ENCODE data around the gene CFAP92. TPM values are rescaled to one million over a fixed set of nuclear protein-coding genes. Genes with fewer than 3 reads are reported as not detected.
A peak's percentile ranks its signal among the peaks of the same experiment; 100 is the strongest.

The CFAP92 gene
- total RNA-seq, 1 experiment from 2014 or later = 0.34 TPM

DNA sequence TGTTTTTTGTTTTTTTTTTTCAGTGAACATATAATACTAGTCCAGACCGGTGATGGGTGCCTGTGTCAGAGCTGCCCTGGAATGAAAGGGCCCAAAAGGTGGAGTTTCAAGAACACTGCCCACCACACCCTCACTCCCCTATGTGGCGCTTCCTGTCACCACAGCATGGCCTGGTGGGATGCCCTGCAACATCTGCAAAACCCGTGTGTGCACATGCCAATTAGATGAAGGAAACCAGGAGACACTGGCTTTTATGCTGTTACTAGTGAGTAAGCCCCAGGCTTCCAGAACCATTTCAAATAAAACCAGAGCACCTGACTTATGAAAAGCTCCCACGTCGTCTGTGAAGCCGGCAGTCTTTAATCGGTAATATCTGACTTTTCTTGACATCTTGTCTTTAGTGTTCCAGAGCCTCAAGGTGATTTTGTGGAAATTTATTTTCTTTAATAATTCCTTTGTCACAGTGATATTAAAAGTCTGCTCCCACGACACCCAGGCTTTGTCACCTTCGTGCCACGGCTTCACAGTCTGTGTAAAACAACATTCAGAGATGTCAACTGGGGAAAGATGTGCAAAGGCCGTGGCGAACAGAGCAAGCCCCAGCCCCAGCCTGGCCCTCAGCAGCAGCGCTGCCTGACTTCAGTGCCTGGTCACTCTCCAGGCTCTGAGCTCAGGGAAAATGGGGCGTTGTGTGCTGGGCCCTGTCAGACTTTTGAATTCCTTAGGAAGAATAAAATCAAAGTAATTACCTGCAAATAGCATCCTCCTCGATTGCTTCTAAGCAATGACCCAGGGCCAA is 6.4 kb downstream of the CFAP92 start:
- no peak for DNase-seq (ENCODE audit: low spot score)

DNA sequence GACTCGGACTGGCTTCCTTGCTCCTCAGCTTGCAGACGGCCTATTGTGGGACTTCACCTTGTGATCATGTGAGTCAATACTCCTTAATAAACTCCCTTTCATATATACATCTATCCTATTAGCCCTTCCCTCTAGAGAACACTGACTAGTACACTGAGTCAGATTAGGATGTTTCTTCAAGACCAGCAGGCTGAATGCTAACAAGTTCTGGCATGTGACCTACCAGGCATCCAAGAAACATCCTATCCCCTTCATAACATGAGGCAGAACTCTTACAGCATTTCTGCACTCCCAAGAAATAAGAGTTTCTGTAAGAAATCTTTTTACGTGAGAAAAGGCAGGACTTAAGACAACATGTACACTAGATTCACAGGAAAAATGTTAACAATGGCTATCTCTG is 9.3 kb downstream of the CFAP92 start:
- DNase-seq (ENCODE audit: low spot score) = no peak

DNA sequence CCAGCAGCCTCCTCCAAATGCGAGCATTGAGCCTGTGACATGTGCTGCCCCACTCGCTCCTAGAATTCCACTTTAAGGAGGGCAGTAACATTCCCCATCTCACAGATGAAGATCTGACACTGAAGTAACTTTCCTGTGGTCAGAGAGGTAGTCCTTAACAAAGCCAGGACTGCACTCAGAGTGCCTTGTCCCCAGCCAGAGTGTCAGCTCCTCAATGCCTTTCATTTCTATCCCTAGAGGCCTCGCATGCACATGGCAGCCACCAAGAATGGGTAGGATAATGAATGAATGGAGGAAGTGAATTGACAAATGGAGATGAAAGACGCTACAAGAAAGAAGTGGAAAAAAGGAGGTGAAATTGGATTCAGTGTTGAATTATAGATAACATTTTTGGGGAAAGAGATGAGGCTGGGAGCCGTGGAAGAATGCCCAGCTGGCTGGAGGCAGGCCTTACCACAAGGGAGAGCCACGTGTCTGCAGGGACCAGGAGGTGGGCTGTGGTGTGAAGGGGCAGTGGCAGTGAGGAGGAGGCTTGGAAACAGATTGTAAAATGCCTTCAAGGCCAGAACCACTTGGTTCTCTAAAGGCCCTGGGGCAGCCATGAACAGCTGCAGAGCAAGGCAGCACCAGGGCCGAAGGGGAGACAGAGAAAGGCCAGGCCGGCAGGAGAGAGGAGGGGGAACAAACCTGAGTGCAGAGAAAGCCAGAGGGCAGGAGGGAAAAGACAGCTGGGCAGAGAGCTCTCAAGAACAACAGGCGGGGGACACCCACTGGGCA is 10.4 kb downstream of the CFAP92 start:
- no peak for DNase-seq (ENCODE audit: low spot score)

DNA sequence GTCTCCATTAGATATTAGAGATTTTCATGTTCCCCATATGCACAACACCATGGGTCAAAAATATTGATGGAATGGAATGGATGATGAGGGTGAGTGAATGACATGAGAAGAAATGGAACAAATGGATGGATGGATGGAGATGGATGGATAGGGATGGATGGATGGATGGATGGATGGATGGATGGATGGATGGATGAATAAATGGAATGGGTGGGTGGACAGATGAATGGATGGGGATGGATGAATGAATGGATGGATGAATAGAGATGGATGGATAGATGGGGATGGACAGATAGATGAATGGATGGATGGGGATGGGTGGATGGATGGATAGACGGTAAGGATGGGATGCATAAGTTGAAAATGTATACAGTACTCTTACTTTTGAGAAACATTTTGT is 18.6 kb downstream of the CFAP92 start:
- DNase-seq (ENCODE audit: low spot score) = no peak

DNA sequence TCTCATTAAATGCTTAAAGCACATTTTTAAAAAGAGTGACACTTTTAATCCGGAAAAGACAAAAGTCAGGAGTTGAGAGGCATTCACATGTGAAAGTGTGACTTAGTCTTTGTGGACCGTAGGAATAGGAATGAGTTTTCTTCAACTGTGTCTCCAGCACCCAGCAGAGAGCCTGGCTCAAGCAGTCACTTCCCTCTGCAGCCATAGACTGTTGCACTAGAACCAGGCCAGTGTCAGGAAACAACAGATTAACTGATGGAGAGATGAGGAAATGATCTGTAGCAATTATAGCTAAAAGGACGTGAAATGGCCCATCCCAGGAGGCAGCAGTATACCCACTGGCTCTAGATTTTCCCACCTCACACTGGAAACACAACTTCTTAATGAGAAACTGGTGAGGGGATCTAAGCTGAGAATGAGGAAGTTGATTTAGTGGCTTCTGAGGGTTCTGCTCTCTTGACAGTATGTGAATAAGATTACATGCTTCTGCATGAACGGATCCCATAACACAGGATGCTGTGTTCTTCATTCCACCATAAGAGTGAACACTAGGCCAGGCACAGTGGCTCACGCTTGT is 19.8 kb downstream of the CFAP92 start:
- no peak for DNase-seq (ENCODE audit: low spot score)

DNA sequence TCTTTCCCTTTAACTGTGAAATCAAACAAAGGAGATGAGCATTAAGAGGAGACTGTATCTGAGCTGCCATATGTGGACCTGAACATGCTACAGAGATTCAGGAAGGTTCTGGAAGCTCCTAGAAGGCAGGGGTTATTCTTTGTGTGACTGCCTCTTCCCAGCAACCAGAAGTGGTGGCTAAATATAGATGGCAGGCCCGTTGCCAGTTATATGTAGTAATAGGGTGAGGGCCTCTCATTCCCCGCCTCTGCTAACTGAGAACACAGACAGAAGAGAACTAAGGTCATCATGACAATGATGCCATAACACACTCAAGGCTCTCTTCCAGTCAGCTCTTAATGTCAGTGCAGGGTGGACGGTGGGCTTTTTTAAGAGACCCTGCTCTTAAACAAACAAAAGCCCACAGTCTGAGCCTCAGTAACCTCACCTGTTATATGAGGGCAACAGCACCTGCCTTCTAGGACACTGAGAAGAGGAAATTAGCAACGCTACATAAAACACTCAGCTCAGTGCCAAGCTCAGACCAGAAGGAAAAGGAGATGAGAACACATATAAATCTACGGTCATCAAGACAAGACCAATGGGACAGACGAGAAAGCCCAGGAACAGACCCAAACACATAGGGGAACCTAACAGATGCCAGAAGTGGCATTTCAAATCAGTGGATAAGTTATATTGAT is 22.3 kb downstream of the CFAP92 start:
- no peak for DNase-seq (ENCODE audit: low spot score)

DNA sequence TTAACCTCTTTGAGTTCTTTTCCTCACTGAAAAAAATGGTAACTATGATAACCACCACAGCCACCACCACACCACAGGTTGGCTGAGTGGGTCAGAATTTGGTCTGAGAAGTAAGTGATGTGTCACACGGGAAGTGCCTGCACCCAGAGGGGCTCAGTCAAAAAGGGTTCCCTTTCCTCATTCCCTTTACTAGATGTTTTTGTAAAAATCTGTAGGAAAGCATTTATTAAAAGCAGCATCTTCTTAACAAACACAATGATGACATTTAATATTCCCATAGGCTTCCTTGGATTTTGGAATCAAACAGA is 23.2 kb downstream of the CFAP92 start:
- DNase-seq (ENCODE audit: low spot score) = no peak

DNA sequence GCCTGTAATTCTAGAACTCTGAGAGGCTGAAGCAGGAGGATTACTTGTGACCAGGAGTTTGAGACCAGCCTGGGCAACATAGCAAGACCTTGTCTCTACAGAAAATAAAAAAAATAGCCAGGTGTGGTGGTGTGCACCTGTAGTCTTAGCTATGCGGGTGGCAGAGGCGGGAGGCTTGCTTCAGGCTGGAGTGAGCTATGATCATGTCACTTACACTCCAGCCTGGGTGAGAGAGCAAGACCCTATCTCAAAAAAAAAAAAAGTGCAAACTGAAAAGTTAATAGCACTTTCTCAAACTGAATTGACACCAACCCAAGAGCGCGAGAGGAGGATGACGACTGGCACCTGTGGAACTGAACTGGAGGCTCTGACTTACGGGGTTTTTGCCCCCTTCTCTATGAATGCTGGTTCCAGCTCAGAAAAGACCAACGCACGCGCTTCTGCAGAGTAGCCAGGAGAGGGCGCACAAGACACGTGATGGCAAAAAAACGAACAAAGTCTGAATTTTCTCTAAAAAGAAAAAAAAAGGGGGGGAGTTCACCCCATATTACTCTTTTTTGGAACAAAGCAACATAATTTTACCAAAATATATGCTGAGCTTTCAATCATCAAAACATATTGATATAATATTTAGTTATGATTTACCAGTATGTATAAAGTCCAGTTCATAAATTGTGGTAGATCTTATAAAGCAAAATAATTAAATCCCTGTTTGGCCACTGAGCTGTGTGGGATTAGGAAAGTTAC is 23.7 kb downstream of the CFAP92 start:
- DNase-seq (ENCODE audit: low spot score) = peak; percentile 58

DNA sequence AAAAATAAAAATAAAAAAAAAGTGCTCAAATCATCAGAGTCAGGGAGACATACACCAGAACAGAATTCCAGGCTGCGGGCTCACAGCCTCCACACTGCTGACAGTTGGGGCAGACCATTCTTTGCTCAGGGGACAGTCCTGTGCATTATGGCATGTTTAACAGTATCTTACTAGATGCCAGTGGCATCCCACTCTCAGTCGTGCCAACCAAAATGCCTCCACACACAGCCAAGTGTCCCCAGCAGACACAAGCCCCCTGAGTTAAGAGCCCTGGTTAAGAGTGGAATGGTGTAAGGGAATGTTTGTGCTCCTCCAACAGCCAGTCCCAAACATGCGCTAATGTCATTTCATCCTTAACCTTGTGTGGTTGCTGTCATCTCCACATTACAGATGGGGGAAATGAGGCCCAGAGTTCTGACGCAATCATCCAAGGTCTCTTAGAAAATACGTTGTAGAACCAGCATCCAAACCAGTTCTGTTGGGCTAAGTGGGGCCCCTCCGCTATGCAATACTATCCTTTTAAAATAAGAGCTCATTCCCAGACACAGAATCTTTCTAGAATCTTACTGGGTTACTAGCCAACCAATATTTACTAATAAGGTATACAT is 26.0 kb downstream of the CFAP92 start:
- DNase-seq (ENCODE audit: low spot score) = no peak

DNA sequence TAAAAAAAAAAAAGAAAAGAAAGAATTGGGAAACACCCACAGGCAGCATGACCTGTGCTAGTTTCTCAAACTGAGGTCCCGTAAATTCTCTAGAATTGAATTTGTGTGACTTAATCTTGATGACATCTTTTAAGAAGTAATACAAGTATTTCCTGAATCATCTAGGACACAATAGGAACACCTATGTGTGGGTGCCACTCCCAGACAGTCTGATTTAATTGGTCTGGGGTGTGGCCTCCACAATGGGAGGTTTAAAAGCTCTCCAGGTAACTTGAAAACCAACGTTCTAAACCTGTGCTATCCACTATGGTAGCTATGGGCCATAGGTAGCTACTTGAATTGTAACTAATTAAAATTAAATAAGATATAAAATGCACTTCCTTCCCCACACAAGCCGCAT is 28.1 kb downstream of the CFAP92 start:
- DNase-seq (ENCODE audit: low spot score) = no peak

DNA sequence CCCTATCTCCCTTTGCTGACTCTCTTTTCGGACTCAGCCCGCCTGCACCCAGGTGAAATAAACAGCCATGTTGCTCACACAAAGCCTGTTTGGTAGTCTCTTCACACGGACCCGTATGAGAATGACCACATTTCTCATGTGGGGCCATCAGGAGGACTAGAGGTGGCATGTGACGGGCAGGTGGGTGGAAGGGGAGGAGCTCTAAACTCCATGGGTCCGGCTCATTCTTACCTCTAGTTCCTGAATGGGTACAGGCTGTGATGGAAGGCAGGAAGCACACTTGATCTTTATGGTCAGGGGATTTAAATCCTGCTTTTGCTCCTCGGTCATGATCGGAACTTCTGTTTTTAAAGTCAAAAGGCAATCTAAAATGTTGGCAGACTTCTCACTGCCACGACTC is 28.6 kb downstream of the CFAP92 start:
- no peak for DNase-seq (ENCODE audit: low spot score)

DNA sequence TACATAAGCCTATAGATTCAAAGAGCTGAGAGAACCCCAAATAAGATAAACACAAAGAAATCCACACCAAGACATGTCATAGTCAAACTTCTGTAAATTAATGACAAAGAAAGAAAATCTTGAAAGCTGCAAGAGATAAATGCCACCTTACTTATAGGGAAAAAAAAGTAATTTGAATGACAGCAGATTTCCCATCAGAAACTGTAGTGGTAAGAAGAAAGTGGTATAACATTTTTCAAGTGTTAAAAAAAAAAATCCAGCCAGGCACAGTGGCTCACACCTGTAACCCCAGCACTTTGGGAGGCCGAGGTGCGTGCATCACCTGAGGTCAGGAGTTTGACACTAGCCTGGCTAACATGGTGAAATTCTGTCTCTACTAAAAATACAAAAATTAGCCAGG is 37.4 kb downstream of the CFAP92 start:
- DNase-seq (ENCODE audit: low spot score) = no peak

DNA sequence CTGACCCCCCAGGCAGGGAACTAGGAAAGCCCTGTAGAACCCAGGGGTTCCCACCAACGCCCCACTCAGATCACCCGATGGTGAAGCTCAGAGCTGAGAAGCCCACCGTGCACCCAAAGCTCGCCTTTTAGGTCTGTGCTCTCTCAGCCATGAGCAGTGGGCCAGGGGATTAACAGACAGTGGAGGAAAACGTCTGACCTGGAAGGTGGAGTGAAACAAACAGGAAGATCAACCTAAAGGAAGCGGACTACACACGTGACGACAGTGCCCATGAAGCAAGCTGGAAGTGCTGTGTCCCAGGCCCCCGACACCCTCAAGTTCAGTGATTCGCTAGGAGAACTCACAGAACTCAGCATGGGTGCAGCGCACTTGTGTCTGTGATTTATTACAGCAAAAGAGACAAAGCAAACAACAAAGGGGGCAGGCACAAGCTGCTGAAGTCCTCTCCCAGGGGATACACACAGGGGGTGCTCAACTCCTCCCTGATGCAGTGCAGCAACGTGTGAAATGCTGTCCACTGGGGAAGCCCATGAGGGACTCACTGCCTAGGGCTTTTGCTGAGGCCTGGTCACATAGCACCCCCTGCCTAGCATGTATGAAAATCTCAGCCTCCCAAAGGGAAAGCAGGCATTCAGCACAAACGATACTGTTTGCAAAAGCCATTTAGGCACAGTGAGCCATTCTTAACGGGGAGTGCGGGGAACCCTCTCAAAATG is 43.5 kb downstream of the CFAP92 start:
- DNase-seq (ENCODE audit: low spot score) = no peak

DNA sequence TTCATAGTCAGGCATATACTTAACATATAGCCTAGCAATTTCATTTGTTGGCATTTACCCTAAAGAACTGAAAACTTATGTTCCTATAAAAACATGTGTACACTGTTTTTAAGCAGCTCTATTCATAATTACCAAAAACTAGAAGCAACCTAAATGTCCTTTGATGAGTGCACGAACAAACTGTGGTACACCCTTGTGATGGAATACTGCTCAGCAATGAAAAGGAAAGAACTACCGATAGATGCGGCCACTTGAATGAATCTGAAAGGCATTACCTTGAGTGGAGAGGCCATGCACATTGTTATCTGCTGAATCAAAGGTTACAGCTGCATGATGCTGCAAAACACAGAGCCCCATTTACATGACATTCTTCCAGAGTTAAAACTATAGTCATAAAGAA is 44.7 kb downstream of the CFAP92 start:
- DNase-seq (ENCODE audit: low spot score) = no peak

DNA sequence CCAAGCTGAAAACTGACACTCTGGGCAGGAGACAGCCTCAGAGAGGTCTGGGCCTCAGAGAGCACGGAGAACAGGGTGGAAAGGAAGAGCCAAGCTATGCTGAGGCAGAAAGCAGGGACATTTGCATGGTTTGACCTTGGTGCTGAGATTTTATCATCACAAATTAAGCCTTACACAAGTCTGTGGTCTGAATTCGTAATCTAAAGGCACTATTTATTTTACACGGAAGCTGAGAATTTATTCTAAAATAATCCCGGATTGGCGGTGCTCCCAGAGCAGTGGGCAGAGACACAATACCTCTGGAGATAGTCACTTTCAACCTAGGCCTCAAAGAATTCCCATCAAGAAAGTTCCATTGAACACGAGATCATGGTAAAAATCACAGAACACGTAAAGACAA is 47.5 kb downstream of the CFAP92 start:
- no peak for DNase-seq (ENCODE audit: low spot score)

DNA sequence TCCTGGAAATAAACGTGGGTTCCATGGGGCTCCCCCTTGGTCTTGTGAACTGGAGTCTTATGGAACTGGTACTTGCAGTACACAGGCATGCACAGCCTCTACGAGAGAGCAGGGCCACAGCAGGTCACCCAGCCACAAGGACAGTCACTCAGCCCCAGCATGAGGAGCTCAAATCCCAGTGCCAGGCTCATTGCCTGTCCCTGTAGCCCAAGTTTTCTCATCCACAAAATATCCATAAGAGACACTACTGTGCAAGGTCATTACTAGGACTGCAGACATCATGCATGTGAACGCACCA is 48.0 kb downstream of the CFAP92 start:
- DNase-seq (ENCODE audit: low spot score) = no peak

DNA sequence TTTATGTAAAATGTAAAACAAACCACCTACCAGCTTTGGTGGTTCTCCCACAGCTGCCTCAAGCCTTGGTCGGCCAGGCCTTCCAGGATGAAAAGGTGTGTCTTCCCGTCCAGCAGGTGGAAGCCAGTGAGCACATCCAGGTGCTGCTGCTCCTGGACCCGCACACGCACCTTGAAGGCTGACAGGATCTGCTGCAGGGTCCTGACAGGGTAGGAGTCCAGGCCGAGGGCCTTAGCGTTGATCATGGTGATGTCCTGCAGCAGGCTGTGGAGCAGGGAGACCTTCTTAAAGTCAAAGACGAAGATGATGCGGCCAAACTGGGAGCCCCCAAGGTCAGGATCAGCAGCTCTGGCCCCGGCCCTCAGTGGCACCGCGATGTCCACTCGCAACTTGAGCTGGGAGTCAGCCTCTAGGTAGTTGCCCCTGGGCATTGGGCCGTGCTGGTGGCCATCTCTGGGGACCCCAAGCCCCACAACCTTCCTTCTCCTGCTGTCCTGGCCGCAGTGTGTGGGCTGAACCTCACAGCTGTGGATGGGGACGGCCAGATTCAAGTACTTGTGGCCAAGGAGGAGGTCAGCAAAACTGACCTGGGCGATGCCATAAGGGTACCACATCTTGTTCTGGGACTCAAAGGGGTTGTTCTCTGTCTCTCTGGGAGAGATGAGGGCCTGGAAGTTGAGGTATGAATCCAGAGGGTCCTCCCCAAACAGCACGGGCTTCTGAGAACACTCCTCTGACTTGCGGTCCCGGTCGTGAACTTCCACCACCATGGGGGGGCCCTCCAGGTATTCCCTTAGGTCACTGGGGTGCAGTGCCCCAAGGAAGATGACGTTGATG is 48.6 kb downstream of the CFAP92 start:
- no peak for DNase-seq (ENCODE audit: low spot score)

DNA sequence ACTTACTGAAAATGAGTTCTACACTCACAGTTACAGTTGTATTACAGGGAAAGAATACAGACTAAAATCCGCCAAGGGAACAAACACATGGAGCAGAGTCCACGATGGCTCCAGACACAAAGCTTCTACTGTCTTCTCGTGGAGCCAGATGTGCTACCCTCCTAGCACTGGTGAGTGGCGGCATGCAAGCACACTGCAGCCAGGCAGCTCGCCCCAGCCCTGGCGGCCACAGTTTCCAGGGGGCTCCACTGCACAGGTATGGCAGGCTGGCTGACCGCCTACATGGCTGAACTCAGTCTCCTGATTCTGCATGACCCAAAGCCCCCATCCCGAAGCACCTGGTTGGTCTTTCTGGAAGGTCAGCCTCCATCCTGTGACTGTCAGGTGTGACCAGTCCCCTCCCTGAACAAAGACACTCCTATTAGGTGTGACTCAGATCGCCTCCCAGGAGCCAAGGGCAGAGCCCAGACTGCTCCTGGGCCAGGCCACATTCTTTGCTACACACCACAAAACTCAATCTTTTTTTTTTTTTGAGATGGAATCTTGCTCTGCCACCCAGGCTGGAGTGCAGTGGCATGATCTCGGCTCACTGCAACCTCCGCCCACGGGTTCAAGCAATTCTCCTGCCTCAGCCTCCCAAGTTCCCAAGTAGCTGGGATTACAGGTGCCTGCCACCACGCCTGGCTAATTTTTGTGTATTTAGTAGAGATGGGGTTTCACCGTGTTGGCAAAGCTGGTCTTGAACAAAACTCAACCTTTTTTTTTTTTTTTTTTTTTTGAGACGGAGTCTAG is 51.5 kb downstream of the CFAP92 start:
- DNase-seq (ENCODE audit: low spot score) = no peak

DNA sequence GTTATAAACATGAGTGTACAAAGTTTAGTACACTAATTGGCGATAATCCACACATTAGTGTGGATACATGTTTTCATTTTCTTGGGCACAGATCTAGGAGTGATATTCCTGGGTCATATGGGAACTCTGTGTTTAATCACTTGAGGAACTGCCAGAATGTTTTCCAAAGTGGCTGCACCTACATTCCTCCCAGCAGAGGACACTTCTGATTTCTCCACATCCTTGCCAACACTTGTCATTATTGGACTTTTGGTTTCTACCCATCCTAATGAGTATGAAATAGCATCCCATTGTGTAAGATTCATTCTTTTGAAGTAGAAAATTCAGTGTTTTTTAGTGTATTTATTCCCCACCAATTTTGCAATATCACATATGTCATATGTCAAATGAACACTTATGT is 53.6 kb downstream of the CFAP92 start:
- DNase-seq (ENCODE audit: low spot score) = no peak
